ENCODE results near the gene PHLPP2. TPM values are rescaled to one million over a fixed set of nuclear protein-coding genes. Genes with fewer than 3 reads are reported as not detected.

The PHLPP2 gene
- total RNA-seq, 6 experiments from 2014 or later, result 2.3 to 9.8 (median 5.6) TPM

DNA sequence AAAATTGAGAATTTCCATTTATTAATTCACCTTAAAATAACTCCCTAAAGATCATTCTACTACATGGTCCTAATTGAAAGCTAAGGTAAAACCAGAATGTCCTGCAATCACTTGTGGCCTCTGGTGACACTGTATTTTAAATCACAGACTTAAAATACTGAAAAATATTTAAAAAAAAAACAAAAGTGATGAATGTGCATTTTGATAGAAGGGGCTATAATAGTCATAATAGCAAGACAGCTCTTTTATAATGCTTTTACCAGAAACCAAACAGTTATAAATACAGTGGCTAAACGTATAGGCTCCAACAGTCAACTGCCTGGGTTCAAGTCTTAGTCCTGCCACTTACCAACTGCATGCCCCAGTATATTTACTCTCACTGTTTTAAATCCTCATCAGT lies 21.2 kb downstream of the PHLPP2 start:
- ATAC-seq (no peak), DNase-seq (no peak)
- TF ChIP-seq POLR2A (IDR thresholded peaks at IDR 0.05) (no peak), CTCF (IDR thresholded peaks at IDR 0.05) (no peak)
- no peak overlapping the region for H3K27ac ChIP-seq
- 92% methylated on average over 1 of the region's 1 CpG for WGBS (ENCODE audit: insufficient coverage, low coverage, low lambda C conversion rate, missing lambda C conversion rate)
- no peak overlapping the region for H3K4me3 ChIP-seq
- H3K36me3 ChIP-seq, result no peaks in the 10 kb centered on the region
- H3K27me3 ChIP-seq, result no peaks in the 10 kb centered on the region
- H3K9me3 ChIP-seq, result no peaks in the 10 kb centered on the region
- H3K4me1 ChIP-seq, result no peaks in the 10 kb centered on the region
- intact Hi-C loops (cut with DNase I), result no loop called here

DNA sequence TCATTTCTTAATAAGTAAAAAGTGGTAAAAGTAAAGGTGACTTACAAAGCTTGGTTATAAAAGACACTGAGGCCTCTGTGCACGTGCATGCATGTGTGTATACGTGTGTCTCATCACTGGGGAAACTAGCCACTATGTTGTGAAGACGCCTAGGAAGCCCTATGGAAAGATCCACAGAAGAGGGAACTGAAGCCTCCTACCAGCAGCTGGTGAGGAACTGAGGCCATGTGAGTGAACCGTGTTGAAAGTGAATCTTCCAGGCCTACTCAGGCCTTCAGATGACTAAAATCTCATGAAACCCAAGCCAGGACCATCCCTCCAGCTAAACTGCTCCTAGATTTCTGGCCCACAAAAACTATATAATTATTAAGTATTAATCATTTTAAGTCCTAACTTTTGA lies 23.7 kb downstream of the PHLPP2 start:
- DNase-seq, result no peak
- H3K4me1 ChIP-seq, result no peaks in the 10 kb centered on the region
- H3K27me3 ChIP-seq, result no peaks in the 10 kb centered on the region
- 85% methylated on average over 4 of the region's 4 CpGs for WGBS (ENCODE audit: insufficient coverage, low coverage, low lambda C conversion rate, missing lambda C conversion rate)
- H3K4me3 ChIP-seq, result no peak overlapping the region
- peak; percentile 20 to 46 (median 38) for ATAC-seq
- no peaks in the 10 kb centered on the region for H3K36me3 ChIP-seq
- intact Hi-C loops (cut with DNase I), result no loop called here
- H3K27ac ChIP-seq, result no peak overlapping the region
- no peak for TF ChIP-seq POLR2A (IDR thresholded peaks at IDR 0.05)
- TF ChIP-seq CTCF (IDR thresholded peaks at IDR 0.05), result no peak
- H3K9me3 ChIP-seq, result no peaks in the 10 kb centered on the region

- DNase-seq (no peak), ATAC-seq (no peak)
- Histone ChIP-seq H3K27me3 (no peaks in the 10 kb centered on the region), H3K36me3 (no peaks in the 10 kb centered on the region), H3K27ac (no peak overlapping the region), H3K4me1 (no peaks in the 10 kb centered on the region), H3K4me3 (no peak overlapping the region), H3K9me3 (no peaks in the 10 kb centered on the region)
- WGBS (ENCODE audit: insufficient coverage, low coverage, low lambda C conversion rate, missing lambda C conversion rate), result 100% methylated on average over 2 of the region's 3 CpGs
- intact Hi-C loops (cut with DNase I), result no loop called here
- TF ChIP-seq CTCF (IDR thresholded peaks at IDR 0.05) (no peak), POLR2A (IDR thresholded peaks at IDR 0.05) (no peak)
Measured at GRCh38 chr16:71698491-71698890, 26.0 kb downstream of the PHLPP2 start.

DNA sequence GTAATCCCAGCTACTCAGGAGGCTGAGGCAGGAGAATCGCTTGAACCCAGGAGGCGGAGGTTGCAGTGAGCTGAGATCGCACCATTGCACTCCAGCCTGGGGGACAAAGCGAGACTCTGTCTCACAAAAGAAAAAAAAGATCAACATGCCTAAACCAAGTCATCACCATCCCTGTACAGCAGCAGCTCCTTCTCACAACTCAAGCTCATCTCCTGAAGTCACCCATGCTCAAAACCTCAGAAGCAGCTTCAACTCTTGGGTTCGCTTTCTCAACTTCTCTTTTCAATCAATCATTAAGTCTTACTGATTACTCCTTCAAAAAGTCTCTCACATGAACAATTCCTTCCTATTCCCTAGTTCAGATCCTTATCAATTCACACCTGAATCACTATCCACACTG lies 31.3 kb downstream of the PHLPP2 start:
- Histone ChIP-seq H3K4me3 (no peak overlapping the region), H3K36me3 (peaks cover 0 to 7% (median 0%) of the 10 kb centered on the region in 4 donors), H3K27me3 (no peaks in the 10 kb centered on the region), H3K27ac (no peak overlapping the region), H3K4me1 (no peaks in the 10 kb centered on the region), H3K9me3 (no peaks in the 10 kb centered on the region)
- no peak for ATAC-seq
- 94% methylated on average over 5 of the region's 5 CpGs for WGBS (ENCODE audit: insufficient coverage, low coverage, low lambda C conversion rate, missing lambda C conversion rate)
- TF ChIP-seq CTCF (IDR thresholded peaks at IDR 0.05), result no peak
- TF ChIP-seq POLR2A (IDR thresholded peaks at IDR 0.05), result no peak
- DNase-seq, result no peak
- intact Hi-C loops (cut with DNase I), result no loop called here

DNA sequence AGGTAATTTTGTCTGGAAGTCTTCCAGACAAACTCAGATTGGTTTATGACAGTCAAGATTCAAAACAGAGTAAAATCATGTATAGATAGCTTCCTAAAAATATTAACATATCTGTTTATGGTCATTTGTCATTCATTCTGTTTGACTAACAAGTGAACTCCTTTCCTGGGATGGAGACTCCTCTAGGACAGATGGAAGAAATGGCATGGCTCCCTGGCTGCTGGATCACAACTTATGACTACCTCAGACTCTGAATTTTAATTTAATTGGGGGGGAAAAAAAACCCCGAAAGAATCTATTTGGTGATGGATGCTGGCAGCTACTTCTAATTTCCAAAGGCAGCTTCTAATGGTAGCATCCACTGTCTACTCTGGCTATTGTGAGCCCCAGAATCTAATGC lies 34.6 kb downstream of the PHLPP2 start:
- H3K4me3 ChIP-seq, result no peak overlapping the region
- DNase-seq (no peak), ATAC-seq (no peak)
- H3K36me3 ChIP-seq, result peaks cover 0 to 7% (median 0%) of the 10 kb centered on the region in 4 donors
- no peaks in the 10 kb centered on the region for H3K27me3 ChIP-seq
- no peaks in the 10 kb centered on the region for H3K4me1 ChIP-seq
- H3K27ac ChIP-seq, result no peak overlapping the region
- intact Hi-C loops (cut with DNase I), result no loop called here
- 27% methylated on average over 1 of the region's 1 CpG for WGBS (ENCODE audit: insufficient coverage, low coverage, low lambda C conversion rate, missing lambda C conversion rate)
- no peak for TF ChIP-seq POLR2A (IDR thresholded peaks at IDR 0.05)
- no peak for TF ChIP-seq CTCF (IDR thresholded peaks at IDR 0.05)
- H3K9me3 ChIP-seq, result no peaks in the 10 kb centered on the region
